ENCODE measurements around the gene GRK4.
A peak's percentile ranks its signal among the peaks of the same experiment; 100 is the strongest.
"Not testable (repeated sequence)": the region's sequence is repeated elsewhere in the genome, so short reads cannot be mapped to it uniquely, and the experiment has no call there.

The GRK4 gene

DNA sequence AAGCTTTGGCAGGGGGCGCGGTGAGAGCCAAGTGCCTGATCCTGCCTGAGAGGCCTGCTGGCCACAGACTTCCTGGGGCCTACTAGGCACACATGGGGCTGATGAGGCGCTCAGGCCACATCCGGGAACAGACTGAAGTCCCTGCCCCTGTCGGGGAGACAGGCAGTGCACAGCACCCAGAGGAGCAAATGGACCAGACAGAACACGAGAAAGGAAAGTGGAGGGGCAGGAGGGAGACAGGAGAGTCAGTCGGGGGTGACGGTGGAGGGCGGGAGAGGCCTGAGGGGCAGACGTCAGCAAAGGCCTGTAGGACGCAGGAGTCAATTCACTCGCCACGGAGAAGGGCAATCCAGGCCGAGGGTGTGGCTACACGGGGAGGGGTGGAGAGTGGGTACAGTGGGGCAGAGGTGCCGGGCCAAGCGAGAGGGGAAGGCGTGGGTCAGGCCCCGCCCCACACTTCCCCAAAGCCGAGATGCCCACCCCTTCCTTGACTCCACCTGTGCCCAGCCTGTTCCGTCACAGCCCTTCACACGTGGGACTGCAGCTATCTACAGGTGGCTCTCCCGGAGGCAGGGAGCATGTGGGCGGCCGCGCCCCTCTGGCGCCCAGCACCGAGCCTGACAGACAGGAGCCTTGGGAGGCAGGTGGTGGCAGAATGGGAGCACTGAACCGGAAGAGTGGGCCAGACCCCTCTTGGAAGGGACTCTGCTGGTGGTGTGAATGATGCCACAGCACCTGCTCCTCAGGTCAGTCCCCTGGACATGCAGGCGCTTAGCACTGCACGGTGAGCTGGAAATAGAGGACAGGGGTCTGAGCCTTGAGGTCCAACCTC, 20.6 kb upstream of the GRK4 start:
- DNase-seq, result peak in 1 of 2 donors; percentile 63

DNA sequence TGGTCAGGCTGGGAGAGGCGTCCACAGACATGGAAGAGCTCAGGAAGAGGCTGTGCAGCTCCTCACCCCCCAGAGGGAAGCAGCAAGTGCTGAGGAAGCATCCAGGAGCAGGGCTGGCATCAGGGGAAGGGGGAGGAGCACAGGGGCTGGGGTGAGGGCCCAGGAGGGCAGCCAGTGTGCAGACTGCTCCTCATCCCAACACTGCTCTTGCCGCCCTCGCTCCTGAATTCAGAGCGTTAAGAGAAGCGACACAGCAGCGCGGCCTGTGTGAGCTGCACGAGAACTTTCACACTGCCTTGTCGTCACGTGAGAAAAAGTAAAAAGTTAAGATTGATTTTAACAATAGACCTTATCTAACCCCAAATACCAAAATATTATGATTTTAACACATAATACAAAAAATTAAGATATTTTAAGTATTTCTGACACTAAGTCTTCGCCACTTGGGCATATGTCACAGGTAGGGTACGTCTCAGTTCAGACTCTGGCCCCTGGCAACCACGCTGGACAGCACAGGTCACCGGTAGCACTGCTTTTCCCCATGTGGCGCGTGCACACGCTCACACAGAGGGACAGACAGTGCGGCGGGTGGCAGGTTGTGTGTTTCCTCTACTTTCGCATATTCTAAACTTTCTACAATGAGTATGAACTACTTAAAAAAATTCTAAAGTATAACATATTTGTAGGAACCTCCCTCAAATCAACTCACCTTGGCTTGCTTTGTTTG, 19.8 kb upstream of the GRK4 start:
- no peak for DNase-seq

DNA sequence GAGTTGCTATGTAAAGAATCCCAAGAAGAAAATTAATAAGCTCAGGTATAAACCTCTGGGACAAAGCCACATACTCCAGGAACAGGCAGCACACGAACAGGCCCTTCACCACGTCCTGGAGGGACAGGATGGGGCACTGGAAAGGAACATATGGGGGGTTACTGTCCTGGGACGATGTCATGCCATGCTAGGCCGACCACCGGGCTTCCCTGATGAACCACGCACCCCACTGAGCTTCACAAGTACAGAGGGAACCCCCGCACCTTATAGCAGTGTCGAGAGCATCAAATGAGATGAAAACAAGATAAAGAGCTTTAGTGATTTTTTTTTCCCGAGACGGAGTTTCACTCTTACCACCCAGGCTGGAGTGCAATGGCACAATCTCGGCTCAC, 19.3 kb upstream of the GRK4 start:
- DNase-seq, result no peak

GRCh38 chr4:2944586-2945526, 18.5 kb upstream of the GRK4 start:
- no peak for DNase-seq

DNA sequence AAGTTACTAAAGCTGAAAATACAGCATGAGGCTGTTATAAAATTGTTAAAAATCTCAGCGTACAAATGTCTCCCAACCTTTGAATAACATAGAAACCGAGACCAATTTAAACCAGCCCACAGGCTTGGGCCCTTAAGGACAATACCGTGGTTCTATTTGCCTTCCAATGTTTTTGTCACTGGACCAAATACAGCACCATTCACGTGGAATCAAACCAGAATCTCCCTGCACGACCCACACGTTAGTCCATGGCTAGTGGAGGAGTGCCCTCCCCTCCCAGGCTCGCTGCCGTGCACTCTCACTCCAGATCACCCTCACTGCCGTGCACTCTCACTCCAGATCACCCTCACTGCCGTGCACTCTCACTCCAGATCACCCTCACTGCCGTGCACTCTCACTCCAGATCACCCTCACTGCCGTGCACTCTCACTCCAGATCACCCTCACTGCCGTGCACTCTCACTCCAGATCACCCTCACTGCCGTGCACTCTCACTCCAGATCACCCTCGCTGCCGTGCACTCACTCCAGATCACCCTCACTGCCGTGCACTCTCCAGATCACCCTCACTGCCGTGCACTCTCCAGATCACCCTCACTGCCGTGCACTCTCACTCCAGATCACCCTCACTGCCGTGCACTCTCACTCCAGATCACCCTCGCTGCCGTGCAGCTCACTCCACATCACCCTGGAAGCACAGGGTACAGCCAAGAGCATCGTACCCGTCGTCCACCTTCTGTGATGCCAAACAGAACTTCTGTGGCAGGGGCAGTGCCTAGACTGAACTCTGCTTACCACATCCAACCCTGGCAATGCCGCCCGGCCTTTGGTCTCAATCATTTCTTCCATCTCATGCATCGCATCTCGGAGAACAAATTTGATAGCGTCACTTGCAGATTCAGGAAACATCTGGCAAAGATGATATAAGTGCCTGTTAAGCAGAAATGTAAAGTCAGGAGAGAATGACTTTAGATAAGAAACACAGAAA, 17.5 kb upstream of the GRK4 start:
- not testable (repeated sequence) for DNase-seq

GRCh38 chr4:2946812-2947600, 16.4 kb upstream of the GRK4 start:
- DNase-seq, result no peak

GRCh38 chr4:2947926-2948325, 15.4 kb upstream of the GRK4 start:
- no peak for DNase-seq

DNA sequence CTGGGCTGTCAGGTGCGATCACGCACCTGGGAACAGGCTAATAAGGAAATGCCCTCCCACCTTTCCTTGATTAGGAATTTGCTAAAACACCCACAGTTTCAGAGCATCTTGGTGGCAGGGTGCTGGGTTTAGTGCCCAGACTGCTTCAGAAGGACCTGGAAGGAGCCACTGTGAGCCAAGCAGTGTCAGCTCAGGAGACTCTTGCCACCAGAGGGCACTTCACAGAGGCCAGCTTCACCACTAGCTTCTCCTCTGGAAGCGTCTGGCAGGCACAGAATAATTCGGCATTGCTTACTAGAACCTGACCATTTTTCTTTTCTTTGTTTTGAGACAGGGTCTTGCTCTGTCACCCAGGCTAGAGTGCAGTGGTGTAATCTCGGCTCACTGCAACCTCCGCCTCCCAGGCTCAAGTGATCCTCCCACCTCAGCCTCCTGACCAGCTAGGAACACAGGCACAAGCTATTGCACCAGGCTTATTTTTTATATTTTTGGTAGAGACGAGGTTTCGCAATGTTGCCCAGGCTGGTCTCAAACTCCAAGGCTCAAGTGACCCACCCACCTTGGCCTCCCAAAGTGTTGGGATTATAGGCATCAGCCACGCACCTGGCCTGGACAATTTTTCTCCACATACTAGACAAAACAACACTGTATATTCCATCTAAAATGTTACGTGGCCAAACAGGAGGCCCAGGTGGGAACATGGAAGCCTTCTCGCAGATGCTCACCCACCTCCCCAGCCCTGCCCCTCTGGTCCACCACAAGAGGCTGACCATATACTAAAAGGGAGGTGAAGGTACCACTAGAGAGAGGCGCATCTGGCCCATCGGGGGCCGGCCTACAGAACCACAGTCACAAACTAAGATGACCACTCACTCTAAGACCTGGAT, 14.2 kb upstream of the GRK4 start:
- DNase-seq, result no peak

GRCh38 chr4:2949782-2950125, 13.6 kb upstream of the GRK4 start:
- DNase-seq, result no peak

GRCh38 chr4:2950221-2950989, 13.0 kb upstream of the GRK4 start:
- DNase-seq, result no peak

DNA sequence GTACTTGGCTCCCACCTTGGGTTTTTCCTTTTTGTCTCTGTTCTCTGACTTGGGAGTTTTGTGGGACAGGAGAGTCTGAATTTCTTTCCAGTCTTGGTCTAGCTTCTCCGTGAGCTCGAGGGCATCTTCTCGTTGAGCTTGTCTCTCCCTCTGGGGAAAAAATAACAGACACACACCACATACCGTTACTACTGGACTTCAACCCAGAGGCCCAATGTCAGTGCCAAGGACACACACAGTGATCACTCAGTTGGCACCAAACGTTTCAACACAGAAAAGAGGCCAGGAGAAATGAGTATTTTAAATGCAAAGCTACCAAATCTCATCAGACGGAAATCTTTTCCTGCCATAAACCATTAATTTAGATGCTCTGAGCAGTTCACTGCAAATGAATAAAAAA, 9.9 kb upstream of the GRK4 start:
- no peak for DNase-seq

GRCh38 chr4:2954358-2955185, 8.8 kb upstream of the GRK4 start:
- DNase-seq, result peak; percentile 49 to 64

DNA sequence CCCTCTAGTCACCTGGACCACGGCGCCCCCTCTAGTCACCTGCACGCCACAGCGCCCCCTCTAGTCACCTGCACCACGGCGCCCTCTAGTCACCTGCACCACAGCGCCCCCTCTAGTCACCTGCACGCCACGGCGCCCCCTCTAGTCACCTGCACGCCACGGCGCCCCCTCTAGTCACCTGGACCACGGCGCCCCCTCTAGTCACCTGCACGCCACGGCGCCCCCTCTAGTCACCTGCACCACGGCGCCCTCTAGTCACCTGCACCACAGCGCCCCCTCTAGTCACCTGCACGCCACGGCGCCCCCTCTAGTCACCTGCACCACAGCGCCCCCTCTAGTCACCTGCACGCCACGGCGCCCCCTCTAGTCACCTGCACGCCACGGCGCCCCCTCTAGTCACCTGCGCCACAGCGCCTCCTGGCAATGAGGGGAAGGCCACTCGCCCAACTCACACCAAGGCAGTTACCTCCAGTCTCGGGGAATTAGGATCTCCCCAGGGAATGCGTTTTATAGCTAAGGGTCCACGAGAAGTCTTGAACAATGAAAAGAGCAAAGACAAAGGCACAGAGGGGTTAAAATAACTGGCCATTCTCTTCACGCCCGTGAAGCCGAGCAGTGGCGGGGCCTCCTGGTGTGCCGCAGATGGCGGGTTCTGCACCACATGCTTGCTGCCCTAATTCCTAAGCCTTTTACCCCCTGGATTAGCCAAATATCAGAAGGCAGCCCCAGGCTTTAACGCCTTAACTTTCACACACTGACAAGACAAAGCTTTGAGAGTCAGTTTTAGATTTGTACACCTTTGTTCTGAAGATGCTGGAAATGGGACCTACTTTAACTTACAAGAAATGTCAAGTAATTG, 8.0 kb upstream of the GRK4 start:
- DNase-seq, result not testable (repeated sequence)

- DNase-seq, result no peak
Observed at GRCh38 chr4:2958446-2958845, 4.9 kb upstream of the GRK4 start.

DNA sequence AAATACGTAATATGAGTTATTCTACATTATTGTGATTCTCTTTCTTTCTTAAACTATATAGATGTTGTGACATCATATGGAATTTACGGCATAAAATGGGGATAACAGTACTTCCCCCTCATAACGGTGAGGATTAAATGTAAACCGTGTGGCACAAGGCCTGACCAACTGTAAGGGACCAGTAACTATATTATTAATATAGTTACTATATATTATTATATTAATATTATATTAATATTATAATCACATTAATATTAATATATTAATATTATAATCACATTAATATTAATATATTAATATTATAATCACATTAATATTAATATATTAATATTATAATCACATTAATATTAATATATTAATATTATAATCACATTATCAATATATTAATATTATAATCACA, 2.9 kb upstream of the GRK4 start:
- not testable (repeated sequence) for DNase-seq

- DNase-seq, result no peak
Observed at GRCh38 chr4:2961421-2961810, 2.0 kb upstream of the GRK4 start.

DNA sequence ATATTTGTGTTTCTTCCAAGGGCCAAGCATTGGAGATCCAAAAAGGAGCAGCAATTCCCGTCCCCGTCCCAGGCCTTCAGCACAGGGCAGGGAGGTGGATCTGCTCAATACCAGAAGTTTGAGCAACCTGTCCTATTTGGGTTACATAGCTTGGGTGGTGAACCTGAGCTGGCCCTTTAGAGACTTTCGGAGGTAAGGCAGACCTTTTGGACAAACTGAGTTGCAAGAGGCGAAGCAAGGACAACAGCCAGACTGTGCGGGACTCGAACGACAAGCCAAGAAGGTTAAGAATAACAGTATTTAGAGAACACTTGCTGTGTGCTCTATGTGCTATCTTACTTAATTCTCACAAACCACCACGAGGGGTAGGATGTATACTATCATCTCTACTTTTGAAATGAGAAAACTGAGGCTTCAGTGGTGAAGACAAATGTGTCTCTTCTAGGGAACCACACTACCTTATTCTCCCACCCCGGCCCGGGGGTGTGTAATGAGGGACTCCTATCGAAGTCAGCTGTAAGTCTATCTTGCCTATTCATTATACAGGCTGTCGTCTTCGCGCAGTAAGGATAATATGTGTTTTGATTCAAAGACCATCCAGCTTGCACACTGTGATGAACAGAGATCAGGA, 1.4 kb upstream of the GRK4 start:
- DNase-seq, result peak in 1 of 2 donors; percentile 53

All from CD4-positive, alpha-beta T cell treated with Interleukin-4 for 1 hour (primary cell).